SK-N-SH (cell line): ENCODE measurements around the gene DCTN3. TPM values are rescaled to one million over a fixed set of nuclear protein-coding genes. Genes with fewer than 3 reads are reported as not detected.

Source experiments
- CTCF ChIA-PET: fragments of 300-600, 350-600 bp; formaldehyde crosslinking; extraction: SDS; loops from one replicate; lab custom pipeline; 2021; lab: Yijun Ruan, JAX
- POLR2A ChIA-PET: fragments of 350-600 bp; sonication (Branson Sonifier 250); formaldehyde crosslinking; extraction: SDS; loops from one replicate; lab custom pipeline; 2020; ENCODE audit warnings: antibody characterized with exemption, inconsistent platforms; lab: Yijun Ruan, JAX
- DNase-seq: peaks from one replicate; pipeline ENCODE4 v3.0.0; 2012
- H2AFZ ChIP-seq: fragments of 200-600 bp; sonication (generic); 2 replicates; pipeline ENCODE4 v1.8.1; 2016; ENCODE audit warnings: antibody characterized with exemption, mild to moderate bottlenecking, low read depth
- H3F3A ChIP-seq: fragments of 200-600 bp; sonication (generic); replicated peaks from 2 replicates; pipeline ENCODE3; 2016; ENCODE audit warnings: antibody characterized with exemption, mild to moderate bottlenecking; ENCODE audit not compliant: insufficient read depth
- H3K27ac ChIP-seq, 2 experiments: fragments of 200-500 bp in 1 of 2; fragments of 200-600 bp in 1 of 2; sonication (Bioruptor generic) in 1 of 2; sonication (generic), shearing (Covaris generic) in 1 of 2; 2 replicates each; pipeline versions ENCODE4 v1.5.1 to v1.6.1; 2014 to 2016; ENCODE audit warnings: low read depth in 2 of 2, inconsistent platforms in 1 of 2, low read length in 1 of 2, mild to moderate bottlenecking in 1 of 2, mixed read lengths in 1 of 2
- H3K27me3 ChIP-seq: fragments of 200-600 bp; sonication (generic), shearing (Covaris generic); 2 replicates; pipeline ENCODE4 v1.6.1; 2016; ENCODE audit warnings: mixed run types; ENCODE audit not compliant: insufficient read depth
- H3K36me3 ChIP-seq, 2 experiments: fragments of 200-500 bp in 1 of 2; fragments of 200-600 bp in 1 of 2; sonication (Bioruptor generic) in 1 of 2; sonication (generic) in 1 of 2; replicated peaks in 1 of 2; 2 replicates each; pipeline versions ENCODE3 to v1.5.1; 2014 to 2016; ENCODE audit warnings: low read length in 1 of 2, mild to moderate bottlenecking in 1 of 2; ENCODE audit not compliant: insufficient read depth in 2 of 2, control insufficient read depth in 1 of 2
- H3K4me1 ChIP-seq, 2 experiments: fragments of 200-500 bp in 1 of 2; fragments of 200-600 bp in 1 of 2; sonication (Bioruptor generic) in 1 of 2; sonication (generic), shearing (Covaris generic) in 1 of 2; 2 replicates each; pipeline versions ENCODE4 v1.5.1 to v1.6.1; 2014 to 2016; ENCODE audit warnings: low read depth in 1 of 2, low read length in 1 of 2, mixed run types in 1 of 2; ENCODE audit not compliant: insufficient read depth in 2 of 2, control insufficient read depth in 1 of 2
- H3K4me2 ChIP-seq: fragments of 200-600 bp; sonication (generic), shearing (Covaris generic); 2 replicates; pipeline ENCODE4 v1.6.1; 2017; ENCODE audit warnings: mixed run types
- H3K4me3 ChIP-seq, 2 experiments: fragments of 200-500 bp in 1 of 2; fragments of 200-600 bp in 1 of 2; sonication (Bioruptor generic) in 1 of 2; sonication (generic), shearing (Covaris generic) in 1 of 2; 2 replicates each; pipeline versions ENCODE4 v1.5.1 to v1.8.1; 2014 to 2016; ENCODE audit warnings: low read depth in 2 of 2, inconsistent platforms in 1 of 2, low read length in 1 of 2, mild to moderate bottlenecking in 1 of 2, mixed read lengths in 1 of 2, moderate library complexity in 1 of 2
- H3K79me2 ChIP-seq: fragments of 200-600 bp; sonication (generic); 2 replicates; pipeline ENCODE4 v1.8.1; 2017; ENCODE audit warnings: mild to moderate bottlenecking; ENCODE audit not compliant: insufficient read depth
- H3K9ac ChIP-seq: fragments of 200-600 bp; sonication (generic); 2 replicates; pipeline ENCODE4 v1.6.1; 2017; ENCODE audit warnings: mixed run types
- H3K9me2 ChIP-seq: fragments of 200-600 bp; sonication (generic); 2 replicates; pipeline ENCODE4 v1.6.1; 2017; ENCODE audit warnings: mixed run types
- H3K9me3 ChIP-seq: fragments of 200-600 bp; sonication (generic); 2 replicates; pipeline ENCODE4 v1.6.1; 2017; ENCODE audit warnings: mixed run types, mild to moderate bottlenecking, moderate library complexity
- H4K20me1 ChIP-seq: fragments of 200-600 bp; sonication (generic); 2 replicates; pipeline ENCODE4 v1.6.1; 2017; ENCODE audit warnings: mild to moderate bottlenecking, mixed run types; ENCODE audit not compliant: insufficient read depth
- ELF1 ChIP-seq: IDR thresholded peaks from 2 replicates; pipeline ENCODE4 v1.4.0; 2012
- EP300 ChIP-seq, 2 experiments: IDR thresholded peaks; 2 replicates each; pipeline versions ENCODE4 v1.4.0 to v1.6.1; 2012; ENCODE audit warnings: borderline replicate concordance in 1 of 2, low read depth in 1 of 2, low read length in 1 of 2
- MAX ChIP-seq: IDR thresholded peaks from 2 replicates; pipeline ENCODE4 v1.4.0; 2012; ENCODE audit warnings: low read depth
- MEF2A ChIP-seq: IDR thresholded peaks from 2 replicates; pipeline ENCODE4 v1.4.0; 2012; ENCODE audit warnings: low read depth, borderline replicate concordance
- MXI1 ChIP-seq: IDR thresholded peaks from 2 replicates; pipeline ENCODE4 v1.6.1; 2012; ENCODE audit warnings: mild to moderate bottlenecking, low read depth, low read length, improper control_type of control experiment
- PBX3 ChIP-seq: IDR thresholded peaks from 2 replicates; pipeline ENCODE4; 2012
- POLR2AphosphoS5 ChIP-seq: IDR thresholded peaks from 2 replicates; pipeline ENCODE4 v1.6.1; 2012; ENCODE audit warnings: low read depth, low read length
- RAD21 ChIP-seq: IDR thresholded peaks from 2 replicates; pipeline ENCODE4 v1.6.1; 2012; ENCODE audit warnings: mild to moderate bottlenecking, low read length
- RCOR1 ChIP-seq: fragments of 150-350 bp; IDR thresholded peaks from 2 replicates; pipeline ENCODE4 v1.6.1; 2017; ENCODE audit warnings: antibody characterized with exemption, low read length
- SIN3A ChIP-seq: IDR thresholded peaks from 2 replicates; pipeline ENCODE4 v1.6.1; 2012; ENCODE audit warnings: low read depth, mild to moderate bottlenecking, low read length, moderate library complexity, borderline replicate concordance
- TAF1 ChIP-seq: IDR thresholded peaks from 2 replicates; pipeline ENCODE4 v1.6.1; 2012; ENCODE audit warnings: low read depth, mild to moderate bottlenecking, low read length, moderate library complexity, borderline replicate concordance
- USF2 ChIP-seq: fragments of 150-350 bp; IDR thresholded peaks from 2 replicates; pipeline ENCODE4 v1.6.1; 2017; ENCODE audit warnings: antibody characterized with exemption, low read length, low read depth, borderline replicate concordance
- YY1 ChIP-seq: IDR thresholded peaks from 2 replicates; pipeline ENCODE4 v1.4.0; 2012; ENCODE audit warnings: low read depth, mild to moderate bottlenecking
- WGBS: methylation state at CpG from one replicate; pipeline ENCODE4 v1.1.6; 2017; ENCODE audit warnings: low lambda C conversion rate; 5-methylcytosine and 5-hydroxymethylcytosine counted together
- polyA plus RNA-seq, 3 experiments: library from polyadenylated mRNA; depleted of rRNA; stranded (reverse); fragments of >200 nt; gene quantifications; 2 replicates each; pipeline ENCODE4 v1.2.3, GENCODE V29; 2012

The DCTN3 gene
- polyA plus RNA-seq, 1 of the 3 experiments (the other 2 are of a cell fraction), result 300 TPM

GRCh38 chr9:34611811-34612787 lies 8.2 kb downstream of the DCTN3 start, which contains the start of gene RPP25L:
TSS of gene RPP25L (minus strand) at chr9:34612097. CDS start at chr9:34611296, 801 bp downstream.
- Histone ChIP-seq H3K4me1 (peaks cover 0 to 36% of the 10 kb centered on the region in 2 experiments; a peak in 1 of 4 replicates), H3K9ac (peak within 1 kb of the TSS; percentile 84), H3K27ac (peak within 1 kb of the TSS; percentile 73 to 75), H2AFZ (peak within 1 kb of the TSS; percentile 91), H3K4me2 (peak within 1 kb of the TSS; percentile 87), H3F3A (no peaks in the 10 kb centered on the region), H3K4me3 (peak within 1 kb of the TSS; percentile 66 to 84), H3K27me3 (no peaks in the 10 kb centered on the region), H4K20me1 (no peaks in the 10 kb centered on the region), H3K9me2 (no peaks in the 10 kb centered on the region), H3K79me2 (peaks cover 10% of the 10 kb centered on the region; the same call in 1 of the 2 replicates), H3K36me3 (peaks cover 11 to 21% of the 10 kb centered on the region in 2 experiments), H3K9me3 (no peaks in the 10 kb centered on the region)
- ChIA-PET CTCF (interaction anchor here (0.6 to 8.8 kb wide), 15 partner anchors 9 to 165 kb away, joined by 3 to 256 read pairs (median 6); partner anchors contain the start of genes ARID3C and SIGMAR1), POLR2A (interaction anchor here (0.6 to 1.6 kb wide), 2 partner anchors 26 to 187 kb away, joined by 3 read pairs; no protein-coding TSS in a partner anchor)
- 0 out of 2 replicates have a peak, but pooled peaks have one; percentile 39 for TF ChIP-seq SIN3A
- TF ChIP-seq USF2, result no peak
- TF ChIP-seq POLR2AphosphoS5, result peak; percentile 94
- TF ChIP-seq YY1, result peak; percentile 86
- 0 out of 2 replicates have a peak, but pooled peaks have one; percentile 34 for TF ChIP-seq MXI1
- TF ChIP-seq TAF1, result peak; percentile 64
- peak; percentile 50; the same call in 1 of the 2 replicates for TF ChIP-seq PBX3
- no peak for TF ChIP-seq RAD21
- no peak for TF ChIP-seq EP300 (IDR thresholded peaks at IDR 0.05; ENCODE audit: borderline replicate concordance in 1 of 2, low read depth in 1 of 2, low read length in 1 of 2)
- WGBS, result 2% methylated on average over 31 of the region's 77 CpGs
- peak; percentile 93 for DNase-seq

GRCh38 chr9:34611251-34611810 lies 9.0 kb downstream of the DCTN3 start:
- H3K4me1 ChIP-seq, result peaks cover 0 to 36% of the 10 kb centered on the region in 2 experiments; a peak in 1 of 4 replicates
- ChIA-PET CTCF (interaction anchor here (0.7 to 8.8 kb wide), 14 partner anchors 8 to 110 kb away, joined by 3 to 256 read pairs (median 6); partner anchors contain the start of genes ARID3C and SIGMAR1), POLR2A (interaction anchor here (0.6 to 1.6 kb wide), 3 partner anchors 9 to 27 kb away, joined by 3 read pairs; partner anchors contain the start of genes DCTN3 and SIGMAR1)
- TF ChIP-seq TAF1 (no peak), ELF1 (no peak), MAX (no peak), RCOR1 (no peak), USF2 (no peak), YY1 (no peak), MEF2A (no peak)
- H3K27me3 ChIP-seq, result no peaks in the 10 kb centered on the region
- H3K9me2 ChIP-seq, result no peaks in the 10 kb centered on the region
- DNase-seq, result no peak
- WGBS, result 69% methylated on average over 7 of the region's 10 CpGs
- peak overlapping the region; percentile 87 for H3K4me2 ChIP-seq
- H3K9me3 ChIP-seq, result no peaks in the 10 kb centered on the region
- H3K79me2 ChIP-seq, result peaks cover 10% of the 10 kb centered on the region; the same call in 1 of the 2 replicates
- H3K9ac ChIP-seq, result peak overlapping the region; percentile 84
- peak overlapping the region; percentile 66 to 84 for H3K4me3 ChIP-seq
- peaks cover 6 to 13% of the 10 kb centered on the region in 2 experiments for H3K36me3 ChIP-seq
- peak overlapping the region; percentile 43 to 73; a peak in 2 of 4 replicates for H3K27ac ChIP-seq
- no peaks in the 10 kb centered on the region for H4K20me1 ChIP-seq
- peak overlapping the region; percentile 91 for H2AFZ ChIP-seq
- H3F3A ChIP-seq, result no peaks in the 10 kb centered on the region
